Stomach (tissue), 9 donors: ENCODE results near the gene POLR1C. TPM values are rescaled to one million over a fixed set of nuclear protein-coding genes. Genes with fewer than 3 reads are reported as not detected.

Source experiments
- DNase-seq, 2 donors: peaks; one replicate each; pipeline versions ENCODE4 v3.0.0 to v3.0.0-alpha.2; 2013 to 2019
- H3K27ac ChIP-seq, 5 donors: fragments of 200-600 bp in 4 of 5; sonication (generic) in 4 of 5; one replicate each; pipeline ENCODE4 v1.5.1; 2013 to 2019; ENCODE audit warnings: mild to moderate bottlenecking in 1 of 5, moderate library complexity in 1 of 5
- H3K27me3 ChIP-seq, 3 donors: fragments of 200-600 bp; sonication (generic); one replicate each; pipeline ENCODE4 v1.5.1; 2017 to 2019; ENCODE audit warnings: mixed run types in 1 of 3
- H3K36me3 ChIP-seq, 4 donors: fragments of 200-600 bp; sonication (generic); 1 replicate in 3 of 4; 2 replicates in 1 of 4; pipeline ENCODE4 v1.5.1; 2016 to 2019
- H3K4me1 ChIP-seq, 4 donors: fragments of 200-600 bp; sonication (generic); one replicate each; pipeline ENCODE4 v1.5.1; 2016 to 2019
- H3K4me3 ChIP-seq, 4 donors: fragments of 200-600 bp; sonication (generic) in 3 of 4; one replicate each; pipeline ENCODE4 v1.5.1; 2016 to 2019; ENCODE audit warnings: mild to moderate bottlenecking in 1 of 4
- H3K9me3 ChIP-seq, 4 donors: fragments of 200-600 bp; sonication (generic); one replicate each; pipeline ENCODE4 v1.5.1; 2016 to 2019
- CTCF ChIP-seq, 7 experiments: fragments of 450-650 bp in 4 of 7; fragments of 200-600 bp in 3 of 7; sonication (generic) in 3 of 7; IDR thresholded peaks; one replicate each; pipeline ENCODE4 v1.5.1; 2016 to 2019; ENCODE audit warnings: antibody characterized with exemption in 7 of 7, control low read depth in 2 of 7, mild to moderate bottlenecking in 1 of 7
- EP300 ChIP-seq: sonication (generic); formaldehyde crosslinking; IDR thresholded peaks from one replicate; pipeline ENCODE4 v1.6.1; 2017; ENCODE audit warnings: antibody characterized with exemption
- POLR2A ChIP-seq, 4 donors: fragments of 450-650 bp; IDR thresholded peaks; one replicate each; pipeline ENCODE4 v1.6.1; 2016; ENCODE audit warnings: antibody characterized with exemption in 4 of 4, control low read depth in 2 of 4, mild to moderate bottlenecking in 1 of 4, moderate library complexity in 1 of 4
- POLR2AphosphoS5 ChIP-seq, 3 donors: sonication (generic); formaldehyde crosslinking; IDR thresholded peaks; one replicate each; pipeline ENCODE4 v1.6.1; 2016; ENCODE audit warnings: antibody characterized with exemption in 3 of 3
- WGBS, 5 donors: extraction: QIAGEN DNeasy Blood & Tissue Kit in 3 of 5; methylation state at CpG; one replicate each; pipeline versions ENCODE4 v1.1.5 to v1.1.7; 2013 to 2018; 5-methylcytosine and 5-hydroxymethylcytosine counted together
- intact Hi-C: fragments of 100-400 bp; cut with DNase I; formaldehyde crosslinking; loops from one replicate; pipeline ENCODE4 v1.15.1; 2023; ENCODE audit warnings: low total_unique reads
- polyA plus RNA-seq, 3 donors: library from polyadenylated mRNA; stranded (reverse); fragments of 200-250 nt; gene quantifications; one replicate each; pipeline ENCODE4 v1.2.3, GENCODE V29; 2013
- total RNA-seq, 5 donors: library from RNA; depleted of rRNA; stranded (reverse); fragments of >200 nt; gene quantifications; one replicate each; pipeline versions ENCODE4 v1.1.0 to v1.2.3, GENCODE V29; 2014 to 2016
- donor health status: healthy with polysubstance abuse.
- donor health status: Bipolar disorder and iron deficiency.
- donor health status: healthy.

The POLR1C gene
- total and polyA plus RNA-seq, 8 donors = 14.7 to 36.2 (median 25.1) TPM

GRCh38 chr6:43516367-43516696, 557 bp upstream of the POLR1C start:
- TF ChIP-seq CTCF (IDR thresholded peaks at IDR 0.05) (no peak), POLR2AphosphoS5 (IDR thresholded peaks at IDR 0.05) (no peak), EP300 (no peak), POLR2A (IDR thresholded peaks at IDR 0.05) (no peak)
- Histone ChIP-seq H3K27ac (peak overlapping the region; percentile 86 to 93 (median 87)), H3K4me3 (peak overlapping the region; percentile 75 to 98 (median 94)), H3K36me3 (peaks cover 53 to 70% (median 65%) of the 10 kb centered on the region in 4 donors), H3K9me3 (no peaks in the 10 kb centered on the region), H3K4me1 (peaks cover 29 to 58% (median 49%) of the 10 kb centered on the region in 4 donors), H3K27me3 (no peaks in the 10 kb centered on the region)
- intact Hi-C loops = no loop called here
- WGBS, 5 donors = 0 to 1% (median 1%) methylated on average over 7 to 10 of the region's 10 CpGs
- no peak for DNase-seq

GRCh38 chr6:43517505-43518357, 842 bp downstream of the POLR1C start:
- Histone ChIP-seq H3K9me3 (no peaks in the 10 kb centered on the region), H3K36me3 (peaks cover 55 to 70% (median 65%) of the 10 kb centered on the region in 4 donors), H3K4me1 (peaks cover 29 to 51% (median 45%) of the 10 kb centered on the region in 4 donors), H3K4me3 (peak overlapping the region; percentile 75 to 98 (median 94)), H3K27ac (peak overlapping the region in 4 of 5 donors; percentile 86 to 93 (median 88)), H3K27me3 (no peaks in the 10 kb centered on the region)
- 1 to 3% (median 3%) methylated on average over 10 of the region's 10 CpGs for WGBS, 5 donors
- no peak for TF ChIP-seq POLR2A (IDR thresholded peaks at IDR 0.05)
- no peak for TF ChIP-seq POLR2AphosphoS5 (IDR thresholded peaks at IDR 0.05)
- TF ChIP-seq EP300 = no peak
- no peak for TF ChIP-seq CTCF (IDR thresholded peaks at IDR 0.05)
- no peak for DNase-seq
- intact Hi-C loops = no loop called here

DNA sequence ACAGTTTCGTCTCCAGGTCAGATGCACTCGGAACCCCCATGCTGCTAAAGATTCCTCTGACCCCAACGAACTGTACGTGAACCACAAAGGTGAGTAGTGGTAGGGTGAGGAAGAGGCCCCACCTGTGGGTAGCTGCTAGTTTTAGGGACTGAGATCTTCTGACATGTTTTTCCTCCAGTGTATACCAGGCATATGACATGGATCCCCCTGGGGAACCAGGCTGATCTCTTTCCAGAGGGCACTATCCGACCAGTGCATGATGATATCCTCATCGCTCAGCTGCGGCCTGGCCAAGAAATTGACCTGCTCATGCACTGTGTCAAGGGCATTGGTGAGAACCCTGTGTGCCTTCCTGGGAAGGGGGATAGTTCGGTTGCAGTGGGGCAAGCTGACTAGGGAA, 3.2 kb downstream of the POLR1C start:
- no peaks in the 10 kb centered on the region for H3K9me3 ChIP-seq
- no peaks in the 10 kb centered on the region for H3K27me3 ChIP-seq
- WGBS, 5 donors = 88 to 93% (median 89%) methylated on average over 8 of the region's 8 CpGs
- DNase-seq = no peak
- TF ChIP-seq CTCF (IDR thresholded peaks at IDR 0.05) = no peak
- TF ChIP-seq EP300 = no peak
- no peak for TF ChIP-seq POLR2AphosphoS5 (IDR thresholded peaks at IDR 0.05)
- no peak for TF ChIP-seq POLR2A (IDR thresholded peaks at IDR 0.05)
- H3K36me3 ChIP-seq = peaks cover 58 to 70% (median 66%) of the 10 kb centered on the region in 4 donors
- no peak overlapping the region for H3K4me3 ChIP-seq
- H3K4me1 ChIP-seq = peaks cover 31 to 48% (median 44%) of the 10 kb centered on the region in 4 donors
- intact Hi-C loops = no loop called here
- H3K27ac ChIP-seq = no peak overlapping the region

GRCh38 chr6:43521836-43522235, 4.9 kb downstream of the POLR1C start:
- no peak overlapping the region for H3K27ac ChIP-seq
- H3K4me1 ChIP-seq = peaks cover 21 to 39% (median 33%) of the 10 kb centered on the region in 4 donors
- no peak for TF ChIP-seq POLR2A (IDR thresholded peaks at IDR 0.05)
- TF ChIP-seq CTCF (IDR thresholded peaks at IDR 0.05) = no peak
- no peak for TF ChIP-seq EP300
- DNase-seq = no peak
- H3K36me3 ChIP-seq = peaks cover 68 to 79% (median 78%) of the 10 kb centered on the region in 4 donors
- no peaks in the 10 kb centered on the region for H3K27me3 ChIP-seq
- no peak overlapping the region for H3K4me3 ChIP-seq
- 23 to 73% (median 40%) methylated on average over 2 of the region's 2 CpGs for WGBS, 5 donors
- H3K9me3 ChIP-seq = no peaks in the 10 kb centered on the region
- intact Hi-C loops = no loop called here
